ENCODE results near the gene TBC1D10A. TPM values are rescaled to one million over a fixed set of nuclear protein-coding genes. Genes with fewer than 3 reads are reported as not detected.

The TBC1D10A gene
- total and polyA plus RNA-seq, 2 donors (not counting 1 experiment from before 2014, with no cell fraction given) = 10.8 to 11.7 TPM

DNA sequence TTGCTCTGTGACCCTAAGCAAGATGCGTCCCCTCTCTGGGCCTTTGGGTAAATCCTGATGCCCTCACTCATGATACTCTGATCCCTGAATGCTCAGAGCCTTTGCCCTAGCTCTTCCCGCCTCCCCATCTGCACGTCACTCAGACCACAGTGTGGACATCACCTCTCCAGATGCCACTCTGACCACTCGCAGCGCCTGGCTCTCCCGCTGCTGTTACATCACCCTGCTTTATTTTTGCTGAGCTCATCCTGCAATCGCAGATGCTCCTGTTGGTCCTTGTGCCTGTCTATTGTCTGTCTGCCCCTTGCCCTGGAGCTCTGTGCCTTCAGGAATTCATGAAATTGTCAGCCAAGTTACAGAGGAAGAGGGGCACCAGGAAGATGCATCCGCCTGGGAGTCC, 65.6 kb downstream of the TBC1D10A start:
- Histone ChIP-seq H3K9me3 (ENCODE audit: control insufficient read depth, insufficient read depth, low read depth, low read length) (no peaks in the 10 kb centered on the region), H3K27ac (ENCODE audit: insufficient read depth, low read length) (no peak overlapping the region), H4K20me1 (ENCODE audit: control insufficient read depth, extremely low read depth, insufficient read depth, low read length) (no peaks in the 10 kb centered on the region), H3K27me3 (ENCODE audit: control insufficient read depth, insufficient read depth, low read length) (no peaks in the 10 kb centered on the region), H3K4me3 (replicated peaks in 1 of 4; ENCODE audit: control extremely low read depth in 1 of 4, insufficient read depth in 1 of 4, low read depth in 3 of 4, low read length in 4 of 4) (no peak overlapping the region), H3K79me2 (ENCODE audit: control insufficient read depth, insufficient read depth, low read length) (no peaks in the 10 kb centered on the region), H2AFZ (ENCODE audit: low read length) (no peak overlapping the region), H3K9ac (ENCODE audit: insufficient read depth, low read length) (no peak overlapping the region), H3K4me2 (ENCODE audit: extremely low read depth, insufficient read depth, low read length) (no peak overlapping the region), H3K4me1 (ENCODE audit: control insufficient read depth, extremely low read depth, insufficient read depth, low read length) (peaks cover 1% of the 10 kb centered on the region), H3K36me3 (ENCODE audit: control insufficient read depth, insufficient read depth, low read length) (no peaks in the 10 kb centered on the region)
- TF ChIP-seq, protein P1, sequence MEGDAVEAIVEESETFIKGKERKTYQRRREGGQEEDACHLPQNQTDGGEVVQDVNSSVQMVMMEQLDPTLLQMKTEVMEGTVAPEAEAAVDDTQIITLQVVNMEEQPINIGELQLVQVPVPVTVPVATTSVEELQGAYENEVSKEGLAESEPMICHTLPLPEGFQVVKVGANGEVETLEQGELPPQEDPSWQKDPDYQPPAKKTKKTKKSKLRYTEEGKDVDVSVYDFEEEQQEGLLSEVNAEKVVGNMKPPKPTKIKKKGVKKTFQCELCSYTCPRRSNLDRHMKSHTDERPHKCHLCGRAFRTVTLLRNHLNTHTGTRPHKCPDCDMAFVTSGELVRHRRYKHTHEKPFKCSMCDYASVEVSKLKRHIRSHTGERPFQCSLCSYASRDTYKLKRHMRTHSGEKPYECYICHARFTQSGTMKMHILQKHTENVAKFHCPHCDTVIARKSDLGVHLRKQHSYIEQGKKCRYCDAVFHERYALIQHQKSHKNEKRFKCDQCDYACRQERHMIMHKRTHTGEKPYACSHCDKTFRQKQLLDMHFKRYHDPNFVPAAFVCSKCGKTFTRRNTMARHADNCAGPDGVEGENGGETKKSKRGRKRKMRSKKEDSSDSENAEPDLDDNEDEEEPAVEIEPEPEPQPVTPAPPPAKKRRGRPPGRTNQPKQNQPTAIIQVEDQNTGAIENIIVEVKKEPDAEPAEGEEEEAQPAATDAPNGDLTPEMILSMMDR (conservative IDR thresholded peaks at IDR 0.05 in 1 of 2, IDR thresholded peaks at IDR 0.05 in 1 of 2; ENCODE audit: low read depth in 1 of 2, low read length in 2 of 2) = no peak
- TF ChIP-seq EZH2 (IDR thresholded peaks at IDR 0.05; ENCODE audit: low read length, missing control alignments) = no peak
- no peak for DNase-seq (ENCODE audit: low read depth in 2 of 2)

DNA sequence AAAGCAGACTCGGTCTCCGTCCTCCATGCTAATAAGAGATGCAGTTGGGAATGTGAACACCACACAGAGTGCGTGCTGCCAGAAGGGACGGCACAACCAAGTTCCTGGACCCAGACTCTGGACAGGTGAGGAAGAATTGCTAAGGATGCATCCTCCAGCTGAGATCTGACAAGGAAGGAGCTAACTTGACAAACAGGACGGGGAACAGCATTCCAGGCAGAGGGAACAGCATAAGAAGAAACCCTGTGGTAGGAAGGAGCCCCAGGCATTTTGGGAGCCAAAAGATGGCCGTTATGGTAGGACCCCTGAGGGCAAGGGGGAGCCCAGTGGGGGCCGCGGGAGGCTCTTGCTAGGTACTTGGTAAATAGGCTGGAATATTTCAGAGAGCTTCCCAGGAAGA, 66.1 kb downstream of the TBC1D10A start:
- Histone ChIP-seq H3K79me2 (ENCODE audit: control insufficient read depth, insufficient read depth, low read length) (no peaks in the 10 kb centered on the region), H3K9ac (ENCODE audit: insufficient read depth, low read length) (no peak overlapping the region), H3K4me1 (ENCODE audit: control insufficient read depth, extremely low read depth, insufficient read depth, low read length) (peaks cover 4% of the 10 kb centered on the region), H3K36me3 (ENCODE audit: control insufficient read depth, insufficient read depth, low read length) (no peaks in the 10 kb centered on the region), H3K9me3 (ENCODE audit: control insufficient read depth, insufficient read depth, low read depth, low read length) (no peaks in the 10 kb centered on the region), H3K4me3 (replicated peaks in 1 of 4; ENCODE audit: control extremely low read depth in 1 of 4, insufficient read depth in 1 of 4, low read depth in 3 of 4, low read length in 4 of 4) (no peak overlapping the region), H3K27me3 (ENCODE audit: control insufficient read depth, insufficient read depth, low read length) (no peaks in the 10 kb centered on the region), H3K27ac (ENCODE audit: insufficient read depth, low read length) (no peak overlapping the region), H4K20me1 (ENCODE audit: control insufficient read depth, extremely low read depth, insufficient read depth, low read length) (no peaks in the 10 kb centered on the region), H3K4me2 (ENCODE audit: extremely low read depth, insufficient read depth, low read length) (no peak overlapping the region), H2AFZ (ENCODE audit: low read length) (no peak overlapping the region)
- DNase-seq (ENCODE audit: low read depth in 2 of 2) = no peak
- no peak for TF ChIP-seq EZH2 (IDR thresholded peaks at IDR 0.05; ENCODE audit: low read length, missing control alignments)
- TF ChIP-seq, protein P1 (conservative IDR thresholded peaks at IDR 0.05 in 1 of 2, IDR thresholded peaks at IDR 0.05 in 1 of 2; ENCODE audit: low read depth in 1 of 2, low read length in 2 of 2) = no peak

DNA sequence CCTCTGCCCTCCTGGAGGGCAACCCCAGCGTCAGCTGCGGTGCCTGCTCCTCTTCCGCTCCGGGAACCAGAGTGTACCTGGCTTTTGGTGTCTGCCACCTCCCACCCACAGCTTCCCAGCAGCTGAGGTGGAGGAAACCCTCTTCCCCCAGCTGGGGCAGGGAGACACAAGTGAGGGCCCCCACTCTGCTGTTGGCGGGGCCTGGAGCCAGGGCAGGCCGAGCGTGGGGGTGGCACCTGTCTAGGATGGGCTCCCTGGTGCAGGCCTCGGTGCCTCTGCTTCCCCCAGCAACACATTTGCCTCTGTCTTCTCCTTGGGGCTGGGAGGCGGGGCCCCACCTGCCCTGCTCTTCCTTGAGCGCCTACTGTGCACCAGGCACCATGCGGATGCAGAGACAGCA, 66.5 kb downstream of the TBC1D10A start:
- Histone ChIP-seq H3K4me2 (ENCODE audit: extremely low read depth, insufficient read depth, low read length) (no peak overlapping the region), H3K9ac (ENCODE audit: insufficient read depth, low read length) (no peak overlapping the region), H3K4me3 (replicated peaks in 1 of 4; ENCODE audit: control extremely low read depth in 1 of 4, insufficient read depth in 1 of 4, low read depth in 3 of 4, low read length in 4 of 4) (no peak overlapping the region), H4K20me1 (ENCODE audit: control insufficient read depth, extremely low read depth, insufficient read depth, low read length) (no peaks in the 10 kb centered on the region), H3K27me3 (ENCODE audit: control insufficient read depth, insufficient read depth, low read length) (no peaks in the 10 kb centered on the region), H3K4me1 (ENCODE audit: control insufficient read depth, extremely low read depth, insufficient read depth, low read length) (peaks cover 4% of the 10 kb centered on the region), H3K27ac (ENCODE audit: insufficient read depth, low read length) (no peak overlapping the region), H2AFZ (ENCODE audit: low read length) (no peak overlapping the region), H3K36me3 (ENCODE audit: control insufficient read depth, insufficient read depth, low read length) (no peaks in the 10 kb centered on the region), H3K9me3 (ENCODE audit: control insufficient read depth, insufficient read depth, low read depth, low read length) (no peaks in the 10 kb centered on the region), H3K79me2 (ENCODE audit: control insufficient read depth, insufficient read depth, low read length) (no peaks in the 10 kb centered on the region)
- TF ChIP-seq, protein P1 (conservative IDR thresholded peaks at IDR 0.05 in 1 of 2, IDR thresholded peaks at IDR 0.05 in 1 of 2; ENCODE audit: low read depth in 1 of 2, low read length in 2 of 2) = no peak
- no peak for TF ChIP-seq EZH2 (IDR thresholded peaks at IDR 0.05; ENCODE audit: low read length, missing control alignments)
- no peak for DNase-seq (ENCODE audit: low read depth in 2 of 2)
